Transverse colon (tissue), 4 donors: ENCODE results near the gene MSLN.

ENCODE experiments used
- CTCF ChIP-seq, 5 experiments: fragments of 200-600 bp in 3 of 5; fragments of 450-650 bp in 2 of 5; sonication (generic) in 3 of 5; IDR thresholded peaks; 1 replicate in 2 of 5; 2 replicates in 3 of 5; pipeline ENCODE4 v1.5.1; 2016 to 2017; ENCODE audit warnings: antibody characterized with exemption in 5 of 5, inconsistent platforms in 3 of 5, mild to moderate bottlenecking in 2 of 5, moderate library complexity in 1 of 5
- POLR2AphosphoS5 ChIP-seq, 3 donors: sonication (generic); formaldehyde crosslinking; IDR thresholded peaks; one replicate each; pipeline ENCODE4 v1.6.1; 2016; ENCODE audit warnings: antibody characterized with exemption in 3 of 3

- TF ChIP-seq CTCF (IDR thresholded peaks at IDR 0.05) (peak; percentile 92 to 94 (median 93)), POLR2AphosphoS5 (IDR thresholded peaks at IDR 0.05) (no peak)
Observed at GRCh38 chr16:711548-712320, 48.8 kb upstream of the MSLN start.
